NCI-H345 treated with DMSO at 0.1 percent for 48 hours (cell line): ENCODE measurements around the gene SULF2.

ENCODE experiments used
- DNase-seq: peaks from one replicate; lab custom pipeline; 2025; ENCODE audit not compliant: unreplicated experiment; lab: John Stamatoyannopoulos, UW

SULF2 gene

DNA sequence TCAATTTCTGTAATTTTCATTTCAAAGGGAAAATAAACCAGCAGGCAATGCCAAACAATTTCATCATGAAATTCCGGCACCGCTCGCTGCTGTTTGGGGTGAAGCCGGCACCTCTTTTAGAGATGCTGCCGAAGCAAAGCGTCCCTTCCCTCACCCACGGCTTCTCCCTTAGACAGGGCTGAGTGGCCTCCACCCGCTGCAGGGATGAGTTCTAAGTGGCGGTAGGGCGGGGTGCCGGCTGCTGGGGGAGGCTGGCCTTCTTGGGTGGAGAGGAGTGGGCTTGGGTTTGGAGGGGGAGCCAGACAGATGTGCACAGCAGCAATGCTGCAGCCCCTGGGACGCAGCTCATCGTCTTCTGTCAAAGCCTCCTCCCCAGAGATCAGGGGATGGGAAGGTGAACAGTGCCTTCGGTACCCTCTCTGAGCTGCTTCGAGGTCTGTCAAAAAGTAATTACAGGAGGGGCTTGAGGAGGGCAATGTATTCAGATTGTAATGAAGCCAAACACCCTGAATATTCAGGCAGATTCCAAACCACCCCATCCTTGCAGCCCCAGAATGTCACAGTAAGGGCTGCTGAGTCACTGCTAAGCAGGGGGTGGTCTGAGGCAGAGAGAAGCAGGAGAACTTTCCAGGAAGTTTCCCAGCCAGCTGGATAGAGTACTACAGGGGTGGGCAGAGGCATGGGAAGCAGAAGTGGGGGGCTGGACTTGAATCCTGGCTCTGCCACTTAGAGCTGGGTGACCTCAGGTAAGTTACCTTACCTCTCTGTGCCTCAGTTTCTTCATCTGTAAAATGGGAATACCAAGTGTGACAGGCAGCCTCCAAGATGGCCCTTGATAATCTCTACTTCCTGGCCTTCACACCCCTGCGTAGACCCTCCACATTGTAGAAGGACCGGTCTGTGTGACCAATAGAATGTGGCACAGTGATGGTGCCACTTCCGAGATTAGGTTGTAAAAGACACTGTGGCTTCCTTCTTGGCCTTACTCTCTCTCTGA is 96.6 kb downstream of the SULF2 start:
- no peak for DNase-seq

DNA sequence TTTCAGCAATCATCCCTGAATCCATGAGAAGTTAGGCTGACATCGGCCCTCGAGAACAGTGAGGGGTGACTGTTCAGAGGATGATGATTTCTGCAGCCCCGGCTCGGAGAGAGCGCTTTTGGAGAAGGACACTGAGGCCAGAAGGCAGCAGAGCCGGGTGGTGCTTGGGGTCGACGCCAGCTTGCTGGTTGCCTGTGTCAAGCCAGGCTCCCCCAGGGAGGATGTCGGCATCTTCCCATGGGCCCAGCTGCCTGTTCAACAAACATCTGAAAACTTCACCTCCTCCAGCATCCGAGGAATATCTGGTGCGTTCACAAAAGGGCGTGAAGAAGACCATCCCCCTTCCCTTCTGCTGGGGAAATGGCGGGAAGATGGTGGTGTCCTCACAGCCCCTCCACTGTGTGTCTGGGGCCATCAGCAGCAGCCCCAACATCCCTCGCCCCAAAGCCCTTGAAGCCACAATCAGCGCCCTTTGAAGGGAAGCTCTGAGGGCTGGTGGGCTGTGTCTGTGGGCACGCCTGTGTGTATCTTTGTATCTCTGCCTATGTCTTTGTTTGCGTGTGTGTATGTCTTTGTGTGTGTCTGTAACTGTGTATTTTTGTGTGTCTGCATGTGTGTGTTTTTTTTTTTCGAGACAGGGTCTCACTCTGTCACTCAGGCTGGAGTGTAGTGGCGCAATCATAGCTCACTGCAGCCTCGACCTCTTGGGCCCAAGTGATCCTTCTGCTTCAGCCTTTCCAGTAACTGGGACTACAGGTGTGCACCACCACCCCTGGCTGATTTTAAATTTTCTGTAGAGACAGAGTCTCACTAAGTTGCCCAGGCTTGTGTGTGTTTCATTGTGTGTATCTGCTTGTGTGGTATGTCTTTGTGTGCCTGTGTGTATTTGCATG is 97.9 kb downstream of the SULF2 start:
- no peak for DNase-seq

DNA sequence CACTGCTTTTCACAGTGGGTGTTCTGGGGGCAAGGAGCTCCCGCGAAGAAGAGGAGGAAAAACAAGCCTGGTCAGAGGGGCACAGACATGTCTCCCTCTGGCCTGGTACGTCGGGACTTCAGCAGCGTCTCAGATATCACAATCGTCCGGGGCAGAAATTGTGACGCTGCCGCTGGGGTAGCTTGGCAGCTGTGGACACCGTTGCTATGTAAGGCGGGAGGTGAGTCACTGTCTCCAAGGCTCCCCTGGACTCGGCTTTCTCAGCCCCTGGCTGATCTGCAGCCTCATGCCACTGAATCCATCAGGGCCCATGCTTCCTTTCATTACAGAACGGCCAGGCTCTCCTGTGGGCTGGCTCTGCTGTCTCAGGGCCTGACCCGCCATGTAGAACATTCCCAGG is 98.7 kb downstream of the SULF2 start:
- no peak for DNase-seq

DNA sequence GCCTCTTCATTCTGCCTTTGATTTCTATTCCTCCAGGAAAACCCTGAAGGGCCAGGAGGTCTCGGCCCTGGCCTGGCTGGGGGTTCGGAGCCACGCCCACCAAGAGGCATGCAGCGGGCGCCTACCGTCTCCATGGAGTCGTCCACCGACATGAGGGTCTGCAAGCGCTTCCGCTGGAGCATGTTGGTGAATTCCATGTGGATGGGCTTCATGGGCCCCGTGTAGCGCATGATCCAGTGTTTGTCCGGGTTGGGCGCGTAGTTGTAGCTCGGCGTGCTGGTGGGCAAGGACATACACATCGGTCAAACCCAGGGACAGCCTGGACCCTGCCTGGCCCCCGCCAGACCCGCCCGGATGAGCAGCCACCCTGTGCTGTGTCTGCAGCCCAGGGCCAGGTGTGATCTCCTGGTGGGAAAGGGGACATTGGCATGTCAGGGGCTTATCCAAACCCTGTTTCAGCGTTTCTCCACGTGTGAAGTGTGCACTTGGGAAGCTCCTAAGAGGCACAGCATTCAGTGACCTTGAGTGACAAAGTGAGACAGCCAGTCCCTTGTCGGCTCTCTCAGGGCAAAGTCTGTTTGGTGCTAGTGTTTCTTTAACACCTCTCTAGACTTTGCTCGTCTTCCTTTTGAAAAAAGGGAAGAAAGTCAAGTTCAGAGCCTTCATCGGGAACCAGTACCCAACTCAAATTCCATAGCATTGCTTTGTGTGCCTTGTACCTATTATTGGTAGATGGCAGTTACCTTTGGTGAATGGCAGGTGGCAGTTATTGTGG is 100.8 kb downstream of the SULF2 start:
- DNase-seq, result no peak

DNA sequence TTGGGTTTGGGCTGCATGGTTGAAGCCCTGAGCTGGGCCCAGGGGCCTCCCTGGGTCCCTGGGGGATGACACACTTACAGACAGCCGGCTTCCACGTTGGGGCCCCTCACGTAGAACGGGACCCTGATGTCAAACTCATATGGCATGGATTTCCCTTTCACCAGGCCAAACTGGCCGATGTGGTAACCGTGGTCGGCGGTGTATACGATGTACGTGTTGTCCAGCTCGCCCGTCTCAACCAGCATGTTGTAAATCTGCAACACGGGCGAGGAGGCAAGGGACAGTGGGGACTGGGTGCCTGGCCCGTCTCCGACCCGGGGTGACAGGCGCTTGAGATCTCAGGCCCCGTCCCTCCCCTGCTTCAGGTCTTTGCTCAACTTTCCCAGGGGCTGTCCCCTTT is 102.4 kb downstream of the SULF2 start:
- DNase-seq, result no peak

DNA sequence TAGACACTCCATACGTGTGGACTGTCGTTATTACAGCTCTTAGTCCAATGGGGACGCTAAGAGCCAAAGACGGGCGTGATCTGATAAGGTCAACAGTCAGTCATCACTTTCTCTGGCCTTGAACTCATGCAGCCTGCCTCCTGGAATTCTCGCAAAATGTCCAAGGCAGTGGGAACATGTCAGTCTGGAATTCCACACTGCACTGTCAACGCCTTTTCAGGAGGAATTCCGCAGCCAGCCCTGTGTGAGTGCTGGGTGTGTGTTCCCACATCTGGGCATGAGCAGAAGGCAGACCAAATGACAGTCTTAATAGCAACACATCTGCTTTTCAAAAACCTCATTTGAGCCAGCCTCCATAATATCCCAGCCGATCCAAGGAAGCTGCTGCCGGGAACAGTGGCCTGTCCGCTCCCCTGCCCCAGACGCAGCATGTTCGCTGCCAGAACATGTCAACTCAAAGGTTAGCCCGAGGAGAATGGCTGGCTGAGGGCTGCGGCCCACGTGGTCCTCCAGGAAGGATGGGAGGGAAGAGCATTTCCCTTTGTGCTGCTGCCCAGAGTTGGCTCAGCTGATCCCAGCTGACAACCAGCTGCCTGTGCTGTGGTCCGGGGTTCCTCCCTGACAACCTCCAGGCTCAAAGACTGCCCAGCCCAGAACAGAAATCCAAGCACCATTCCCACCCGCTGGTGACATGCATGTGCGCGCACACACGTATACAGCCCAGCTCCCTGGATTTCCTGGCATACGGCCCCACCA is 103.1 kb downstream of the SULF2 start:
- DNase-seq, result no peak

DNA sequence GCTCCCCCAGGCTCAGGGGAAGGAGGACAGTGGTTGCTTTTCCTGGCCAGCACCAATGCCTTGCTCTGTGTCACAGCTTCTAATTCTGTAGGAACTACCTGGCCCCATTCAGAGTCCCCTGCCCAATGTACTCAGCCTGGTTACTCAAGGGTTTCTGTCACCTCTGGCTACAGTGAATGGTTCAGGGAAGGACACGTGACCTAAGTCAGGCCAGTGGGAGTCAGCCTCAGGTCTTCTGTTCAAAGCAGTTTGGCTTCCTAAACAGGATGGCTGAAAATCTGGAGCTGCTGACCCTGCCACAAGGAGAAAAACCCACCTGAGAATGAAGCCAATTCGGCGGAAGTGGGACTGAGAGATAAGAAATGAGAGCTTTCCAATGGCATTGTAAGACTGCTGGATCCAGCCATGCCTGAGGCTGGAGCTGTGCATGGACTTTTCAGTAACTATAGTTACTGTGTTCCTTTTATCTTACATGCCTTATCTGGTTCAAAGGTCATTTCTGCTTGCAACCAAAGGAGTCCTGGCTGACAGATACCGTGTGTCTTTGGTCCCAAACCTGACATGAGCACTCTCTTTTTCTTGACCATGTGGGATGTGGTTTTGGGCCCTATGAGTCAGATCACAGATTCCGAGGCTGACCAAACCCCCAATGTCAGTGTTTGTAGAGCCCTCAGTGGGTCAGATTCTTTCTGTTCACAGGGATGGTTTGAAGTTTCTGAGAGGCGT is 104.3 kb downstream of the SULF2 start:
- no peak for DNase-seq

DNA sequence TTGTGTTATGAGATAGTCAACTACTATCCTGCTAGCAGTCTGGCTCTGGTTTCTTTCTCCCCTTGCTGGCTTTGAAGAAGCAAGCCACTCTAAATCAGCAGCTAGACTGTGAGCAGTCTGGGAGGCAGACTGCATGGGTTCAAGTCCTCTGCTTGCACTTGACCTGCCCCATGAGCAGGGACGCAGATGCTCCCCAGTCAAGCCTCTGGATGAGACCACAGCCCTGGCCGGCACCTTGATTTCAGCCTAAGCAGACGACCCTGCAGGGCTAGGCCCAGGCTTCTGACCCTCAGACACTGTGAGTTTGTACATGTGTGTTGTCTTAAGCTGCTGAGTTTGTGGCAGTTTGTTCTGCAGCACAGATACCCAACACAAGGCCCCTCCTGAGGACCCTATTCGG is 105.8 kb downstream of the SULF2 start:
- DNase-seq, result no peak

DNA sequence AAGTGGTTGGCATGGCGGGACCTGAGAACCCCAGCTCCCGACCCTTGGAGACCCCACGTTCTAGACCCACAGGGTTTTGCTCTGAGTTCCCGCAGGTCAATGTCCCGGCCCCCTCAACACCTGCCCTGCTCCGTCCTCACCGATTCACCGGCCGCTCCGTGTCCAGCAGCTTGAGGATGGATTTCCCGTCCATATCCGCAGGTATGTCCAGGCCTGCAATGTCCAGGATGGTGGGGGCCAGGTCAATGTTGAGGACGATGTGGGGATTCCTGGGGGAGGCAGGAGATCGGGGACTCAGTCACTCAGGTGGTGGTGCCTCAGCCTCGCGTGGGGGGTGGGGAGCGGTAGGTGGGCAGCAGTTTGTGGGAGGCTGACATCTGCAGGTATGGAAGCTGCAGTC is 106.7 kb downstream of the SULF2 start:
- no peak for DNase-seq

DNA sequence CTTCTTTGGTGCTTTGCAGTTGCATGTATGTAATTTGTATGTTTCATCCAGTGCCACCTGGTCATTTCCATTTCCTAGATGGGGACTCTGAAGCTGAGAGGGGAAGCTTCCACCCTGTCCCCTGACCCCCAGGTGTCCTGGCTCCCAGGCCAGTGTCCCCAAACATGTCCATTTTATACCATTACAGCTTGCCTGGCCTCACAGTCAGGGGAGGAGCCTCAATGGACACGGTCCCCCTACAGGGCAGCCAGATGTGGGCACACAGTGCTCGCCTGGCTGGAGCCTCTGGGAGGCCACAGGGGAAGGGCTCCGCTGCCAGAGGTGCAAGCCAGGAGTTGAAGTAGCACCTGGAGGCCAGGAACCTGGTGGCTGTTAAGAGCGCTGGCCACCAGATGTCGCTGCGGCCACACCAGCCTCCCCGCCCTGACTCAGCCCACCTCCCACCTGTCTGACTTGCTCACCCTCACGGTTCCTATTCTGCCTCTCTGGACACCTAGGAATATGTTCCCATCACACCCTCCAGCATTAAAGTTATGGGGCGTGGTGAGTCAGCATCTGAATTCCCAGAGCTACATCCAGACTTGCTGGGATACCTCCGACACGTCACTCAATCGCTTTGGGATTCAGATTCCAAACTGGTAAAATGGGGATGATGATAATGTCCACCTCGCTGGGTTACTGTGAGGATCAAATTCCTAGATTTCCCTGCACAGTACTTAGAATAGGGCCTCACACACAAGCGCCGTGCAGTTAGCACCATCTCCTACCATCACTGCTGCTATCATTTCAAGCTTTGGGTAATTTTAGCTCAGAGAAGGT is 107.4 kb downstream of the SULF2 start:
- peak; percentile 41 for DNase-seq

DNA sequence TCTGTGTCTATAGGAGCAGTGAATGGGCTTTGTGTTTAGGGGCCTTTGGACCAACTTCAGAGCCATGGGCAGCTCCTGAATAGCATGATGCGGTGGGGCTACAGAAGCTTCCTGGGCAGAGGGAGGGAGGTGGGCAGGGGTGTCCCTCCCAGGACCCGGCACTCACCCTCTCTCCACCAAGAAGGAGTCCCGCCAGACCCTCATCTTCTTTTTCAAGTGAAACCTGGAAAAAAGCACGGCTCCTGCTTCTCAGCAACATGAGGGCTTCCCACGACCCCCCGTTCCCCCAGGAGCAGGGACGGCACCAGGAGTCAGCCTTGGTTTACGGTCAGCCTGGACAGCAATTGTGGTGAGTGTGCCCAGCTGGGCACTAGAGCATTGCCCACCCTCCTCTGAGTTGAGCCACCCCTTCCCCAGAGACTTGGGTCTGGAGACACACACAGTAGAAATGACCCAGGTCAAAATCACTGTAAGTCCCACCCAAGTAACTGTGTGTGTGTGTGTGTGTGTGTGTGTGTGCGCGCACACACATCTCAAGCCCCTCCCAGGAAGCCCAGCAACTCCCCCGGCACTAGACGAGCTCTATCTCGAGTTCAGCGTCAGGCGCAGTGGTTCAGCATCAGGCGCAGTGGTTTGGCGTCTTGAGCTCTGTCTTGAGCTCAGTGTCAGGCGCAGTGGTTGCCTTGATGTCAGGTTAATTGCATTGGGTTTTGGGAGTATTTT is 108.2 kb downstream of the SULF2 start:
- no peak for DNase-seq

DNA sequence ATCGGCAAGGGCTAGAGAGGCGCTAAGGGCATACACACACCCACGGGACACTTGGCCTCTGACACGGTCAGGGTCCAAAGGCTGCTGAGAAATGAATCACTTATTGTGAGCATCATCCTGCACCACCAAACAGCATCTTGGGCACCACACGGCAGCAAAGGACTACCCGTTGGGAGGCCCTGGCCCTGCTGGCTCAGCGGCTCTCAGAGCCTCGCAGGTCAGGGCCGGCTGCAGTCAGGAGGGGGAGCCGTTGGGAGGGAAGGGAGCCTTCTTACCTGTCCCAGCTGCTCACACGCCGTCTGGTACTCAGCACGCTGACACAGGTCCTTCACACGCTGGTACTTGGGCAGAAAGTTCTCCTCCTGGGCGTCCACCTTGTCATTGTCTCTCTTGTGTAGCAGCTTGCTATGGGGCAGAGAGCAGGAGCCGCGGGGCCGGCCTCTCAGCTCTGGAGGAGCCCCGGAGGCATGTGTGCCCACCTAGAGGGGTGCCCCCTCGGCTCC is 109.0 kb downstream of the SULF2 start:
- no peak for DNase-seq

DNA sequence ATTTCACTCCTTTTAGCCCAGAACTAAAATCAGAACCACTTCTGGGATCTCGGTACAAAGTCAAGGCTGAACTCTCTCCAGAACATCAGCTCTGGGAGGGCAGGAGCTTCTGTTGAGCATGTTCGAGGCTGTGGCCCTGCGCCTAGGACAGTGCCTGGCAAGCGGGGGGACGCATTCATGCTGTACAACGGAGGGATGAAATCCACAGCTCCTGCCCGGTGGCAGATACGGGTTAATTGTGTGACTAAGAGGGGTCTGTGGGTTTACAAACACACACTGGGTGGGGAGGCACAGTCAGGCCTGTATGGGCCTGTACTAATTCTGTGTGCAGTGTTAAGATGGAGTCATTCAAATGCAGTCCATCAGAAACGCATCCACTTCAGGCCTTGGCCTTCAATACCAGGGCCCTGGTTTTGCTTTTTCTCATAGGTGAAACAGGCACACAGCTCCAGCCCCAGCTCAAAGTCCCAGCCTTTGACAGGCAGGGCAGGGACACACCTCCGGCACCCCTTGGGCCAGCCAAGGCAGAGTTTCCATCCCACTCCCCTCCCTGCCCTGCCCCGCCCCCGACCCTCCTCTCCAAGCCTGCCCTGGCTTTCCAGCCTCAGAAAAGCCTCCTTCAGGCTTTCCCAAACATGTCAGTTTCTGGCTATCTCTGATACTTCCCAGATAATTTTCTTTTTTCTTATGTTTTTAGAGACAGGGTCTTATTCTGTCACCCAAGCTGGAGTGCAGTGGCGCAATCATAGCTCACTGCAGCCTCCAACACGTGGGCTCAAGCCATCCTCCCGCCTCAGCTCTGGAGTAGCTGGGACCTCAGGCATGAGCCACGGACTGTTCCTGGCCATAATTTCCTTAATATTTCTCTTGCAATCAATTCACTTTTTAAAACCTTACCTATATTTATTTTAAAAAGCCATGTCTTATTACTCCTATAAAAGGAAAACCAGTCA is 109.8 kb downstream of the SULF2 start:
- no peak for DNase-seq

DNA sequence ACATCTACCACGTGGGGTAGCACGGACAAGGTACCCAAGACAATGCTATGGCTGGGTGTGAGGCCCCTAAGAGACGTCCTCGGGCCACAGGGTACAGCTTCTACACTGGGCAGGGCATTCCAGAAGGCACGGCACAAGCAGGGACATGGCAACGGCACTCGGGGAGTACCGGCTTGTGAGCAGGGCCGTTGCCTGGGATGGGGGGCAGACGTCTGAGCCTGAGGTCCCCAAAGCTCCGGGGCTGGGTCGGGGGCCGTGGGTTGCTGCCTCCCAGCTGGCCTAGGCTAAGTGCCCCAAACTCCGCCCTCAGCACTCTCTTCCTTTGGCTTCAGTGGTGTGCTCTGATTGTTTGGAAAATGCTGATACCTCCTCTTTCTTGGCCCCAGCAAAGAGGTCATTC is 110.6 kb downstream of the SULF2 start:
- no peak for DNase-seq

DNA sequence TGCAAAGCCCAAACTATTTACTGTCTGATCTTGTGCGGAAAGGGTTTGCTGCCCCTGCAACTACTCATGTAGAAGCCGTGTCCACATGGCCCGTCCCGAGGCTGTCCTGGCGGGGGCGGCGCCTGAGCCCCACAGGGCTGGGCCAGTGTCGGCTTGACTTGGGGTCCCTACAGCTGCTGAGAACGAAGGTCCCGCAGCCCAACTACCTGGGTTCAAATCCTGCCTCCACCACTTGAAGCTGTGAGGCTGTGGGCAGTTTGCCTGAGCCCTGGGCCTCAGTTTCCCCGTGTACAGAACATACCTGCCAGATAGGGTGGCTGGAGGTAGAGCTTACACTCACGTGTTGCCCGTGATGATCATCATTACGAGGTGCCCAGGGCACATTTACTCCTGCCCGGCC is 111.1 kb downstream of the SULF2 start:
- no peak for DNase-seq

DNA sequence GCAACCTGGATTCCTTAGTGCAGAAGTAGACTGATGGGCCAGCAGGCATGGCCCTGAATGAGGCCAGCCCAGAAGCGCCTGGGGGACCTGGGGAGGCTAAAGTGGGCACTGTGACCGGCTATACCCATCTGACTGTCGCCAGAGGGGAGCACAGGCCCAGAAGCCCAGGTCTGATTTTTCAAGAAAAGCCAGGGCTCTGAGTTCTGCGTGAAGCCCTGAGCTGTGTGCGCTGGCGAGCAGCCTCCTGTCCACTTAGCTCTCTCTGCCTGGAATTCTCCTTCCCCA is 111.7 kb downstream of the SULF2 start:
- no peak for DNase-seq
